IMR-90 (cell line): ENCODE measurements around the gene PRKCH. TPM values are rescaled to one million over a fixed set of nuclear protein-coding genes. Genes with fewer than 3 reads are reported as not detected.

Experiments
- ATAC-seq: fragments of 200-7000 bp; cut with Tn5 transposase; 2 replicates; pipeline ENCODE4 v1.9.1; 2020; ENCODE audit warnings: low read depth, mild to moderate bottlenecking, moderate library complexity
- BruUV-seq: library from RNA; stranded (reverse); fragments of 400-500 nt; replicated peaks from 2 replicates; lab custom pipeline; 2021; lab: Mats Ljungman, UMichigan
- CTCF ChIA-PET: fragments of 300-600 bp; formaldehyde crosslinking; extraction: SDS; loops from one replicate; lab custom pipeline; 2021; ENCODE audit warnings: antibody characterized with exemption; lab: Yijun Ruan, JAX
- POLR2A ChIA-PET: fragments of 300-600 bp; sonication (Branson Sonifier 250); formaldehyde crosslinking; loops from one replicate; lab custom pipeline; 2022; ENCODE audit warnings: antibody characterized with exemption; ENCODE audit not compliant: unreplicated experiment; lab: Charles Lee
- DNase-seq: peaks from one replicate; pipeline ENCODE4 v3.0.0; 2013
- H2AFZ ChIP-seq: replicated peaks from 2 replicates; pipeline ENCODE3; 2013; ENCODE audit warnings: low read length, mild to moderate bottlenecking; ENCODE audit not compliant: poor library complexity
- H2AK5ac ChIP-seq: 2 replicates; pipeline ENCODE4 v1.6.1; 2013; ENCODE audit warnings: low read depth, low read length, inconsistent platforms
- H2AK9ac ChIP-seq: replicated peaks from 2 replicates; pipeline ENCODE3; 2013; ENCODE audit warnings: mild to moderate bottlenecking, low read depth, low read length, moderate library complexity; ENCODE audit not compliant: poor library complexity
- H2BK120ac ChIP-seq: 2 replicates; pipeline ENCODE4 v1.6.1; 2013; ENCODE audit warnings: low read depth, low read length, inconsistent platforms
- H2BK15ac ChIP-seq: 3 replicates; pipeline ENCODE4 v1.6.1; 2013; ENCODE audit warnings: low read depth, low read length, inconsistent platforms
- H2BK20ac ChIP-seq: 2 replicates; pipeline ENCODE4 v1.6.1; 2013; ENCODE audit warnings: low read depth, mild to moderate bottlenecking, inconsistent platforms, low read length, moderate library complexity
- H2BK5ac ChIP-seq: 2 replicates; pipeline ENCODE4 v1.6.1; 2013; ENCODE audit warnings: mild to moderate bottlenecking, low read depth, low read length, inconsistent platforms; ENCODE audit not compliant: poor library complexity, severe bottlenecking
- H3K14ac ChIP-seq: replicated peaks from 2 replicates; pipeline ENCODE4 v1.6.1; 2013; ENCODE audit warnings: low read depth, low read length, inconsistent platforms
- H3K18ac ChIP-seq: 2 replicates; pipeline ENCODE4 v1.6.1; 2013; ENCODE audit warnings: low read depth, low read length, control low read depth
- H3K23ac ChIP-seq: 2 replicates; pipeline ENCODE4 v1.6.1; 2013; ENCODE audit warnings: low read depth, low read length, inconsistent platforms
- H3K27ac ChIP-seq: 2 replicates; pipeline ENCODE4 v1.5.1; 2013; ENCODE audit warnings: mild to moderate bottlenecking, control low read depth, low read length; ENCODE audit not compliant: insufficient read depth
- H3K27me3 ChIP-seq: 2 replicates; pipeline ENCODE4 v1.6.1; 2013; ENCODE audit warnings: low read length; ENCODE audit not compliant: control insufficient read depth, insufficient read depth
- H3K36me3 ChIP-seq: 2 replicates; pipeline ENCODE4 v1.6.1; 2013; ENCODE audit warnings: low read length, mixed read lengths; ENCODE audit not compliant: control insufficient read depth, insufficient read depth
- H3K4ac ChIP-seq: 2 replicates; pipeline ENCODE4 v1.6.1; 2013; ENCODE audit warnings: low read depth, low read length, inconsistent platforms
- H3K4me1 ChIP-seq: 2 replicates; pipeline ENCODE4 v1.6.1; 2013; ENCODE audit warnings: low read length, mixed read lengths; ENCODE audit not compliant: control insufficient read depth, insufficient read depth
- H3K4me2 ChIP-seq: 2 replicates; pipeline ENCODE4 v1.6.1; 2013; ENCODE audit warnings: low read depth, mild to moderate bottlenecking, control low read depth, low read length, moderate library complexity
- H3K4me3 ChIP-seq: 2 replicates; pipeline ENCODE4 v1.5.1; 2013; ENCODE audit warnings: low read depth, mild to moderate bottlenecking, control low read depth, low read length, moderate library complexity; ENCODE audit not compliant: insufficient read depth
- H3K56ac ChIP-seq: 2 replicates; pipeline ENCODE4 v1.6.1; 2013; ENCODE audit warnings: low read length, inconsistent platforms; ENCODE audit not compliant: insufficient read depth; ENCODE audit errors: extremely low read depth
- H3K79me1 ChIP-seq, 2 experiments: 2 replicates each; pipeline ENCODE4 v1.6.1; 2013; ENCODE audit warnings: low read length in 2 of 2, inconsistent platforms in 1 of 2, low read depth in 1 of 2
- H3K9ac ChIP-seq: 2 replicates; pipeline ENCODE4 v1.6.1; 2013; ENCODE audit warnings: low read depth, low read length, control low read depth
- H3K9me1 ChIP-seq: 2 replicates; pipeline ENCODE4 v1.6.1; 2013; ENCODE audit warnings: low read length, inconsistent platforms; ENCODE audit not compliant: insufficient read depth
- H3K9me3 ChIP-seq: 2 replicates; pipeline ENCODE4 v1.6.1; 2013; ENCODE audit warnings: low read length; ENCODE audit not compliant: control insufficient read depth, insufficient read depth
- H4K20me1 ChIP-seq: 2 replicates; pipeline ENCODE4 v1.6.1; 2013; ENCODE audit warnings: low read length, inconsistent platforms; ENCODE audit not compliant: insufficient read depth
- H4K5ac ChIP-seq: 2 replicates; pipeline ENCODE4 v1.6.1; 2013; ENCODE audit warnings: mild to moderate bottlenecking, low read depth, low read length, control low read depth
- H4K8ac ChIP-seq, 2 experiments: 2 replicates each; pipeline ENCODE4 v1.6.1; 2013; ENCODE audit warnings: low read depth in 2 of 2, low read length in 2 of 2, control low read depth in 1 of 2, inconsistent platforms in 1 of 2
- H4K91ac ChIP-seq: 2 replicates; pipeline ENCODE4 v1.6.1; 2013; ENCODE audit warnings: low read depth, low read length, inconsistent platforms; ENCODE audit not compliant: insufficient read depth
- CTCF ChIP-seq: conservative IDR thresholded peaks from 2 replicates; pipeline ENCODE4 v1.5.1; 2012; ENCODE audit warnings: mild to moderate bottlenecking, low read depth, low read length, improper control_type of control experiment
- FOS ChIP-seq: fragments of 150-350 bp; IDR thresholded peaks from 2 replicates; pipeline ENCODE4 v1.6.1; 2016; ENCODE audit warnings: low read depth, low read length
- NFE2L2 ChIP-seq: fragments of 150-350 bp; IDR thresholded peaks from 2 replicates; pipeline ENCODE4 v1.6.1; 2016; ENCODE audit warnings: low read depth, mild to moderate bottlenecking, low read length
- RFX5 ChIP-seq: IDR thresholded peaks from 2 replicates; pipeline ENCODE4 v1.8.0; 2012; ENCODE audit warnings: low read depth, mild to moderate bottlenecking, low read length, moderate library complexity
- SMC3 ChIP-seq: fragments of 150-350 bp; IDR thresholded peaks from 2 replicates; pipeline ENCODE4 v1.6.1; 2016; ENCODE audit warnings: low read depth, mild to moderate bottlenecking, antibody characterized with exemption, low read length, moderate library complexity
- WGBS, 2 experiments: methylation state at CpG; one replicate each; pipeline versions ENCODE4 v1.1.5 to v1.1.7; 2013; ENCODE audit warnings: missing lambda C conversion rate in 2 of 2; ENCODE audit not compliant: insufficient read length in 1 of 2; ENCODE audit errors: extremely low coverage in 2 of 2; 5-methylcytosine and 5-hydroxymethylcytosine counted together
- dilution Hi-C: fragments of 300-500 bp; cut with HindIII; formaldehyde crosslinking; loops from one replicate; pipeline ENCODE4 v1.14.3; 2018; ENCODE audit warnings: low sequenced_read_pairs; ENCODE audit not compliant: unreplicated experiment
- in situ Hi-C: fragments of 300-500 bp; cut with MboI; formaldehyde crosslinking; loops from 3 replicates; pipeline ENCODE4 v1.14.3; 2019; ENCODE audit warnings: low sequenced_read_pairs, inconsistent platforms, mixed read lengths
- intact Hi-C: fragments of 100-400 bp; cut with micrococcal nuclease; formaldehyde crosslinking; loops from 2 replicates; pipeline ENCODE4 v1.10.0; 2022
- polyA plus RNA-seq, 3 experiments: library from polyadenylated mRNA; depleted of rRNA; stranded (reverse); fragments of >200 nt; gene quantifications; 2 replicates each; pipeline ENCODE4 v1.2.3, GENCODE V29; 2012; ENCODE audit warnings: low replicate concordance in 1 of 3
- total RNA-seq: library from RNA; depleted of rRNA; stranded (reverse); fragments of >200 nt; gene quantifications from 2 replicates; pipeline ENCODE4 v1.2.3, GENCODE V29; 2012
- TF ChIP-seq, protein P1 (sequence below): fragments of 150-350 bp; IDR thresholded peaks from 2 replicates; pipeline ENCODE4 v1.6.1; 2016; ENCODE audit warnings: low read depth, mild to moderate bottlenecking, low read length, moderate library complexity, borderline replicate concordance
- TF ChIP-seq, protein P2 (sequence below): fragments of 150-350 bp; IDR thresholded peaks from 2 replicates; pipeline ENCODE4 v1.6.1; 2017; ENCODE audit warnings: mild to moderate bottlenecking, antibody characterized with exemption, low read length, low read depth

Gene PRKCH
- total and polyA plus RNA-seq, 2 of the 4 experiments (the other 2 are of a cell fraction) = 1.6 to 2.3 TPM

DNA sequence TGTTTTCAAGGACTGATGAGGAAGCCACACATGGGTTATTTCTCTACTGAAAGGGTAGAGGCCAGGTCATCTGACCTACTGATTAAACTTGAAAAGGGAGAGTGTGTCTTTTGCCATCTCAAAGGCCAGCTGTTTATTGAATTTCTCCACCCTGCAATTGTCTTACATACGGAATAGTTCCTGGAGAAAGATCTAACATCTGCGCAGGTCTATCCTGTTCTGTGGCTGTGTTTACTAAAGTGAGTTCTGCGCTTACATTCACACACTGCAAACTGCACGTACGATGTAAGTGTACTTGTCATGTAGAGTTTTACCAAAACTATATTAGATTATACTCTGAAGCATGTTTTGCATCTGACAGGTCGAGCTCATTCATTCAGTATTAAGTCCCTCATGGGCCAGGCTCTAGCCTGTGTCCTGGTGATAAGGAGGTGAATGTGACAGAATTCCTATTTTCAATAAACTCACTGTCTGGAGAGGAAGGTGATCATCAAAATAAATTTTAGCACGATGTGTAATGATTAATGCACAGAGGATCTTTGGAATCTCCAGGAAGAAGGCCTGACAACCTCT lies 96.6 kb downstream of the PRKCH start:
- Histone ChIP-seq H4K5ac (no peak overlapping the region), H2BK5ac (no peak overlapping the region), H3K23ac (no peak overlapping the region), H2AK5ac (no peak overlapping the region), H3K9ac (no peak overlapping the region), H3K14ac (no peak overlapping the region), H3K36me3 (no peaks in the 10 kb centered on the region), H2BK15ac (no peak overlapping the region), H4K91ac (no peak overlapping the region), H3K4ac (no peak overlapping the region), H3K27me3 (peaks cover 46% of the 10 kb centered on the region), H3K9me1 (no peaks in the 10 kb centered on the region), H2AFZ (no peak overlapping the region), H2BK120ac (no peak overlapping the region), H3K4me3 (no peak overlapping the region), H2BK20ac (no peak overlapping the region), H3K56ac (no peak overlapping the region), H3K18ac (no peak overlapping the region), H3K79me1 (no peaks in the 10 kb centered on the region), H4K8ac (no peak overlapping the region), H3K9me3 (no peaks in the 10 kb centered on the region), H3K4me1 (no peaks in the 10 kb centered on the region), H3K27ac (no peak overlapping the region), H4K20me1 (no peaks in the 10 kb centered on the region), H2AK9ac (no peak overlapping the region), H3K4me2 (no peak overlapping the region)
- no peak for DNase-seq
- dilution Hi-C loops (no loop called here), intact Hi-C loops (no loop called here), in situ Hi-C loops (no loop called here)
- 0% methylated on average over 1 of the region's 7 CpGs; no CpG with 5 or more reads in 1 of the 2 experiments for WGBS, 2 experiments
- ATAC-seq = no peak
- POLR2A ChIA-PET = no interaction called here
- TF ChIP-seq RFX5 (no peak), SMC3 (no peak), CTCF (no peak), NFE2L2 (no peak), FOS (no peak)
- TF ChIP-seq, protein P1, sequence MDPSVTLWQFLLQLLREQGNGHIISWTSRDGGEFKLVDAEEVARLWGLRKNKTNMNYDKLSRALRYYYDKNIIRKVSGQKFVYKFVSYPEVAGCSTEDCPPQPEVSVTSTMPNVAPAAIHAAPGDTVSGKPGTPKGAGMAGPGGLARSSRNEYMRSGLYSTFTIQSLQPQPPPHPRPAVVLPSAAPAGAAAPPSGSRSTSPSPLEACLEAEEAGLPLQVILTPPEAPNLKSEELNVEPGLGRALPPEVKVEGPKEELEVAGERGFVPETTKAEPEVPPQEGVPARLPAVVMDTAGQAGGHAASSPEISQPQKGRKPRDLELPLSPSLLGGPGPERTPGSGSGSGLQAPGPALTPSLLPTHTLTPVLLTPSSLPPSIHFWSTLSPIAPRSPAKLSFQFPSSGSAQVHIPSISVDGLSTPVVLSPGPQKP = no peak
- TF ChIP-seq, protein P2, sequence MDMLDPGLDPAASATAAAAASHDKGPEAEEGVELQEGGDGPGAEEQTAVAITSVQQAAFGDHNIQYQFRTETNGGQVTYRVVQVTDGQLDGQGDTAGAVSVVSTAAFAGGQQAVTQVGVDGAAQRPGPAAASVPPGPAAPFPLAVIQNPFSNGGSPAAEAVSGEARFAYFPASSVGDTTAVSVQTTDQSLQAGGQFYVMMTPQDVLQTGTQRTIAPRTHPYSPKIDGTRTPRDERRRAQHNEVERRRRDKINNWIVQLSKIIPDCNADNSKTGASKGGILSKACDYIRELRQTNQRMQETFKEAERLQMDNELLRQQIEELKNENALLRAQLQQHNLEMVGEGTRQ = no peak
- CTCF ChIA-PET = no interaction called here
- no TSS peak for BruUV-seq
